PC-3 (cell line): Measurements from ENCODE around the gene TNS3. TPM values are rescaled to one million over a fixed set of nuclear protein-coding genes. Genes with fewer than 3 reads are reported as not detected.

Source experiments
- ATAC-seq: fragments of 200-7000 bp; cut with Tn5 transposase; 2 replicates; pipeline ENCODE4 v1.9.1; 2020; ENCODE audit warnings: mild to moderate bottlenecking, moderate library complexity
- BruUV-seq: library from RNA; stranded (reverse); fragments of 400-500 nt; replicated peaks from 2 replicates; lab custom pipeline; 2021; lab: Mats Ljungman, UMichigan
- CTCF ChIA-PET: fragments of 300-600 bp; sonication (Branson Sonifier 250); formaldehyde crosslinking; loops from one replicate; lab custom pipeline; 2022; ENCODE audit warnings: antibody characterized with exemption; lab: Charles Lee
- POLR2A ChIA-PET: fragments of 300-600 bp; sonication (Branson Sonifier 250); formaldehyde crosslinking; loops from one replicate; lab custom pipeline; 2022; ENCODE audit warnings: antibody characterized with exemption; ENCODE audit not compliant: unreplicated experiment; lab: Charles Lee
- DNase-seq: peaks from one replicate; pipeline ENCODE4 v3.0.0-alpha.2; 2015
- H2AFZ ChIP-seq: fragments of 300-600 bp; sonication (generic); 2 replicates; pipeline ENCODE4 v1.6.0; 2016; ENCODE audit warnings: antibody characterized with exemption, low read length
- H3F3A ChIP-seq: fragments of 300-600 bp; sonication (generic); one replicate; pipeline ENCODE4 v1.6.0; 2017; ENCODE audit warnings: antibody characterized with exemption, low read length, control low read depth, mild to moderate bottlenecking; ENCODE audit not compliant: unreplicated experiment
- H3K27ac ChIP-seq: fragments of 300-600 bp; sonication (generic); 2 replicates; pipeline ENCODE4 v1.5.1; 2016; ENCODE audit warnings: mild to moderate bottlenecking, low read length
- H3K27me3 ChIP-seq: fragments of 300-600 bp; sonication (generic); 2 replicates; pipeline ENCODE4 v1.6.1; 2016; ENCODE audit warnings: low read length, mixed read lengths
- H3K36me3 ChIP-seq: fragments of 300-600 bp; sonication (generic); 2 replicates; pipeline ENCODE4 v1.6.1; 2016; ENCODE audit warnings: low read depth, mixed run types, low read length, mixed read lengths
- H3K4me1 ChIP-seq: fragments of 300-600 bp; sonication (generic); 2 replicates; pipeline ENCODE4 v1.5.1; 2016; ENCODE audit warnings: low read length; ENCODE audit not compliant: insufficient read depth
- H3K4me2 ChIP-seq: fragments of 300-600 bp; sonication (generic); 2 replicates; pipeline ENCODE4 v1.6.0; 2016; ENCODE audit warnings: low read length
- H3K4me3 ChIP-seq: fragments of 300-600 bp; sonication (generic); 2 replicates; pipeline ENCODE4 v1.5.1; 2016; ENCODE audit warnings: mild to moderate bottlenecking, low read length, mixed read lengths
- H3K79me2 ChIP-seq: fragments of 300-600 bp; sonication (generic); 2 replicates; pipeline ENCODE4 v1.6.1; 2017; ENCODE audit warnings: low read length, mixed read lengths
- H3K9ac ChIP-seq: fragments of 300-600 bp; sonication (generic); 2 replicates; pipeline ENCODE4 v1.6.0; 2016; ENCODE audit warnings: mild to moderate bottlenecking, low read length
- H3K9me2 ChIP-seq: fragments of 300-600 bp; sonication (generic); replicated peaks from 2 replicates; pipeline ENCODE4 v1.6.1; 2016; ENCODE audit warnings: mixed run types, low read length, mixed read lengths
- H3K9me3 ChIP-seq: fragments of 300-600 bp; sonication (generic); 2 replicates; pipeline ENCODE4 v1.6.1; 2016; ENCODE audit warnings: low read length, mixed read lengths
- H4K20me1 ChIP-seq: fragments of 300-600 bp; sonication (generic); 2 replicates; pipeline ENCODE4 v1.6.1; 2016; ENCODE audit warnings: low read length, mixed read lengths
- CTCF ChIP-seq: fragments of 300-600 bp; sonication (generic); conservative IDR thresholded peaks from 2 replicates; pipeline ENCODE4 v1.5.1; 2017; ENCODE audit warnings: antibody characterized with exemption, low read depth, mild to moderate bottlenecking, low read length
- EZH2 ChIP-seq: fragments of 300-600 bp; sonication (generic); IDR thresholded peaks from one replicate; pipeline ENCODE4 v1.6.1; 2017; ENCODE audit warnings: antibody characterized with exemption, mild to moderate bottlenecking, low read length; ENCODE audit not compliant: unreplicated experiment
- EZH2phosphoT487 ChIP-seq: fragments of 300-600 bp; sonication (generic); IDR thresholded peaks from 2 replicates; pipeline ENCODE4 v1.6.1; 2018; ENCODE audit warnings: mild to moderate bottlenecking, antibody characterized with exemption, low read length, borderline replicate concordance
- intact Hi-C: fragments of 100-400 bp; cut with micrococcal nuclease; formaldehyde crosslinking; loops from 2 replicates; pipeline ENCODE4 v1.9.0; 2023
- total RNA-seq: library from RNA; depleted of rRNA; stranded (reverse); fragments of >200 nt; gene quantifications from 2 replicates; pipeline ENCODE4 v1.2.3, GENCODE V29; 2014

Gene TNS3
- total RNA-seq, 1 experiment from 2014 or later: 72.3 TPM

- H3K9ac ChIP-seq: no peak overlapping the region
- H2AFZ ChIP-seq: no peak overlapping the region
- no peaks in the 10 kb centered on the region for H4K20me1 ChIP-seq
- H3K9me2 ChIP-seq: no peaks in the 10 kb centered on the region
- CTCF ChIA-PET: no interaction called here
- H3K27me3 ChIP-seq: no peaks in the 10 kb centered on the region
- no peak overlapping the region for H3K4me2 ChIP-seq
- H3K36me3 ChIP-seq: peaks cover 86% of the 10 kb centered on the region
- no peaks in the 10 kb centered on the region for H3K9me3 ChIP-seq
- peaks cover 11% of the 10 kb centered on the region; the same call in 1 of the 2 replicates for H3K4me1 ChIP-seq
- no peak for DNase-seq
- no peaks in the 10 kb centered on the region for H3K79me2 ChIP-seq
- no TSS peak for BruUV-seq
- TF ChIP-seq EZH2phosphoT487: no peak
- TF ChIP-seq EZH2: no peak
- TF ChIP-seq CTCF: no peak
- no peak overlapping the region for H3K4me3 ChIP-seq
- POLR2A ChIA-PET: no interaction called here
- no peak overlapping the region for H3K27ac ChIP-seq
- intact Hi-C loops: no loop called here
- no peak for ATAC-seq
- no peaks in the 10 kb centered on the region for H3F3A ChIP-seq
These were observed 296.9 kb downstream of the TNS3 start for GRCh38 chr7:47284691-47285635.

GRCh38 chr7:47283497-47284131 lies 298.3 kb downstream of the TNS3 start:
- peak; percentile 88 for ATAC-seq
- no peaks in the 10 kb centered on the region for H3F3A ChIP-seq
- CTCF ChIA-PET: no interaction called here

More at GRCh38 chr7:47283497-47284131, 298.3 kb downstream of the TNS3 start:
- no peak overlapping the region for H3K4me2 ChIP-seq
- no peak overlapping the region for H3K4me3 ChIP-seq
- no peaks in the 10 kb centered on the region for H4K20me1 ChIP-seq
- TF ChIP-seq EZH2phosphoT487: no peak
- no peak for TF ChIP-seq CTCF
- H3K36me3 ChIP-seq: peaks cover 73% of the 10 kb centered on the region
- no peak overlapping the region for H3K9ac ChIP-seq
- no peak overlapping the region for H3K27ac ChIP-seq
- POLR2A ChIA-PET: no interaction called here
- no peak overlapping the region for H2AFZ ChIP-seq
- peaks cover 9% of the 10 kb centered on the region; the same call in 1 of the 2 replicates for H3K4me1 ChIP-seq
- no TSS peak for BruUV-seq
- no peaks in the 10 kb centered on the region for H3K27me3 ChIP-seq
- no peaks in the 10 kb centered on the region for H3K9me3 ChIP-seq
- DNase-seq: peak; percentile 77
- no peaks in the 10 kb centered on the region for H3K79me2 ChIP-seq
- no peaks in the 10 kb centered on the region for H3K9me2 ChIP-seq
- intact Hi-C loops: no loop called here
